ENCODE results near the gene RMND1. TPM values are rescaled to one million over a fixed set of nuclear protein-coding genes. Genes with fewer than 3 reads are reported as not detected.

The RMND1 gene
- total RNA-seq, 4 donors from 2014 or later, result 30.2 to 48.5 (median 43.4) TPM

- Histone ChIP-seq H3K27ac (no peak overlapping the region), H3K27me3 (no peaks in the 10 kb centered on the region), H3K4me1 (no peaks in the 10 kb centered on the region), H3K4me3 (replicated peaks in 1 of 3) (no peak overlapping the region), H3K36me3 (peaks cover 12 to 21% of the 10 kb centered on the region in 2 donors), H3K9me3 (no peaks in the 10 kb centered on the region)
- no peak for DNase-seq
- 68 to 80% methylated on average over 5 of the region's 5 CpGs for WGBS, 2 donors
- TF ChIP-seq POLR2A (IDR thresholded peaks at IDR 0.05) (no peak), CTCF (IDR thresholded peaks at IDR 0.05) (no peak)
- intact Hi-C loops (cut with DNase I), result no loop called here
Measured at GRCh38 chr6:151374036-151374683, 77.8 kb downstream of the RMND1 start.

- Histone ChIP-seq H3K4me3 (replicated peaks in 1 of 3) (no peak overlapping the region), H3K36me3 (peaks cover 15 to 21% of the 10 kb centered on the region in 2 donors), H3K27me3 (no peaks in the 10 kb centered on the region), H3K27ac (no peak overlapping the region), H3K9me3 (no peaks in the 10 kb centered on the region), H3K4me1 (no peaks in the 10 kb centered on the region)
- TF ChIP-seq POLR2A (IDR thresholded peaks at IDR 0.05), result no peak
- no peak for TF ChIP-seq CTCF (IDR thresholded peaks at IDR 0.05)
- no peak for DNase-seq
- 82 to 87% methylated on average over 5 of the region's 5 CpGs for WGBS, 2 donors
- intact Hi-C loops (cut with DNase I), result no loop called here
Measured at GRCh38 chr6:151372164-151372563, 79.8 kb downstream of the RMND1 start.

- 81% methylated on average over 6 of the region's 6 CpGs for WGBS, 2 donors
- Histone ChIP-seq H3K27ac (no peak overlapping the region), H3K27me3 (no peaks in the 10 kb centered on the region), H3K4me3 (replicated peaks in 1 of 3) (no peak overlapping the region), H3K9me3 (no peaks in the 10 kb centered on the region), H3K4me1 (no peaks in the 10 kb centered on the region), H3K36me3 (peaks cover 25 to 33% of the 10 kb centered on the region in 2 donors)
- TF ChIP-seq CTCF (IDR thresholded peaks at IDR 0.05), result no peak
- no peak for TF ChIP-seq POLR2A (IDR thresholded peaks at IDR 0.05)
- intact Hi-C loops (cut with DNase I), result no loop called here
- no peak for DNase-seq
Measured at GRCh38 chr6:151370509-151371078, 81.3 kb downstream of the RMND1 start.

GRCh38 chr6:151365233-151365632 is 86.7 kb downstream of the RMND1 start:
- Histone ChIP-seq H3K4me1 (no peaks in the 10 kb centered on the region), H3K4me3 (replicated peaks in 1 of 3) (no peak overlapping the region), H3K27ac (no peak overlapping the region), H3K36me3 (peaks cover 18% of the 10 kb centered on the region in 2 donors), H3K27me3 (no peaks in the 10 kb centered on the region), H3K9me3 (no peaks in the 10 kb centered on the region)
- intact Hi-C loops (cut with DNase I), result no loop called here
- WGBS, 2 donors, result 94% methylated on average over 6 of the region's 6 CpGs
- no peak for DNase-seq
- TF ChIP-seq CTCF (IDR thresholded peaks at IDR 0.05) (no peak), POLR2A (IDR thresholded peaks at IDR 0.05) (no peak)

GRCh38 chr6:151359486-151359885 is 92.4 kb downstream of the RMND1 start:
- Histone ChIP-seq H3K4me1 (no peaks in the 10 kb centered on the region), H3K27ac (no peak overlapping the region), H3K9me3 (no peaks in the 10 kb centered on the region), H3K4me3 (replicated peaks in 1 of 3) (no peak overlapping the region), H3K27me3 (no peaks in the 10 kb centered on the region), H3K36me3 (no peaks in the 10 kb centered on the region)
- intact Hi-C loops (cut with DNase I), result no loop called here
- no peak for TF ChIP-seq CTCF (IDR thresholded peaks at IDR 0.05)
- no peak for TF ChIP-seq POLR2A (IDR thresholded peaks at IDR 0.05)
- WGBS, 2 donors, result 97 to 98% methylated on average over 5 of the region's 5 CpGs
- DNase-seq, result no peak

Measured in thyroid gland (tissue), 4 donors.